CD4-positive, alpha-beta memory T cell (primary cell): ENCODE measurements around the gene KCNE3. TPM values are rescaled to one million over a fixed set of nuclear protein-coding genes. Genes with fewer than 3 reads are reported as not detected.

Experiments
- CTCF ChIA-PET: fragments of 350-600 bp; sonication (Branson Sonifier 250); formaldehyde crosslinking; loops from one replicate; lab custom pipeline; 2021; ENCODE audit warnings: inconsistent platforms; ENCODE audit not compliant: partially characterized antibody; lab: Charles Lee
- POLR2A ChIA-PET: fragments of 350-600 bp; sonication (Branson Sonifier 250); formaldehyde crosslinking; loops from one replicate; lab custom pipeline; 2021; ENCODE audit not compliant: partially characterized antibody; lab: Charles Lee
- DNase-seq, 5 donors: peaks; one replicate each; pipeline versions ENCODE4 v3.0.0 to v3.0.0-alpha.2; 2020 to 2022; ENCODE audit warnings: mixed read lengths in 1 of 5
- H3K27ac ChIP-seq: one replicate; pipeline ENCODE4 v1.7.0; 2013; ENCODE audit warnings: low read depth, low read length
- H3K27me3 ChIP-seq: 2 replicates; pipeline ENCODE4 v1.7.0; 2013; ENCODE audit warnings: mild to moderate bottlenecking, low read length, moderate library complexity; ENCODE audit not compliant: insufficient read depth
- H3K36me3 ChIP-seq: 2 replicates; pipeline ENCODE4 v1.7.0; 2013; ENCODE audit warnings: mild to moderate bottlenecking, low read length, moderate library complexity; ENCODE audit not compliant: insufficient read depth
- H3K4me1 ChIP-seq: 2 replicates; pipeline ENCODE4 v1.7.0; 2013; ENCODE audit warnings: mild to moderate bottlenecking, low read length, moderate library complexity; ENCODE audit not compliant: insufficient read depth
- H3K4me3 ChIP-seq, 2 donors: one replicate each; pipeline ENCODE4 v1.7.0; 2013; ENCODE audit warnings: low read length in 2 of 2, mild to moderate bottlenecking in 1 of 2
- H3K9me3 ChIP-seq, 2 donors: one replicate each; pipeline ENCODE4 v1.7.0; 2013; ENCODE audit warnings: low read length in 2 of 2, control low read depth in 1 of 2; ENCODE audit not compliant: control insufficient read depth in 1 of 2
- H3K27ac Mint-ChIP-seq, 7 donors: one replicate each; pipeline ENCODE4 v1.8.0; 2020 to 2021; ENCODE audit warnings: mixed read lengths in 7 of 7, mild to moderate bottlenecking in 6 of 7, inconsistent platforms in 3 of 7, moderate library complexity in 3 of 7
- H3K27me3 Mint-ChIP-seq, 2 donors: one replicate each; pipeline ENCODE4 v1.8.0; 2020 to 2021; ENCODE audit warnings: mixed read lengths in 2 of 2
- H3K36me3 Mint-ChIP-seq, 2 donors: one replicate each; pipeline ENCODE4 v1.8.0; 2020 to 2021; ENCODE audit warnings: mixed read lengths in 2 of 2, inconsistent platforms in 1 of 2, mild to moderate bottlenecking in 1 of 2
- H3K4me1 Mint-ChIP-seq, 4 donors: one replicate each; pipeline ENCODE4 v1.8.0; 2020 to 2021; ENCODE audit warnings: mixed read lengths in 4 of 4, mild to moderate bottlenecking in 1 of 4
- H3K4me3 Mint-ChIP-seq, 8 donors: one replicate each; pipeline ENCODE4 v1.8.0; 2020 to 2021; ENCODE audit warnings: mixed read lengths in 8 of 8, mild to moderate bottlenecking in 7 of 8, moderate library complexity in 6 of 8, inconsistent platforms in 3 of 8
- H3K9me3 Mint-ChIP-seq, 8 donors: one replicate each; pipeline ENCODE4 v1.8.0; 2020 to 2021; ENCODE audit warnings: mixed read lengths in 8 of 8, mild to moderate bottlenecking in 5 of 8, inconsistent platforms in 3 of 8, moderate library complexity in 1 of 8
- intact Hi-C: fragments of 100-400 bp; cut with micrococcal nuclease; formaldehyde crosslinking; loops from one replicate; pipeline ENCODE4 v1.15.1; 2023
- polyA plus RNA-seq, 2 donors: library from polyadenylated mRNA; unstranded; fragments of 300-500 nt; fragmentation: Illumina TruSeq; gene quantifications; one replicate each; pipeline ENCODE4 v1.2.3, GENCODE V29; 2021
- total RNA-seq, 2 experiments: library from RNA; stranded (reverse); gene quantifications; one replicate each; pipeline ENCODE4 v1.2.3, GENCODE V29; 2021

Gene KCNE3
- total and polyA plus RNA-seq, 4 experiments from 2014 or later: 0.28 TPM; not detected in 3

DNA sequence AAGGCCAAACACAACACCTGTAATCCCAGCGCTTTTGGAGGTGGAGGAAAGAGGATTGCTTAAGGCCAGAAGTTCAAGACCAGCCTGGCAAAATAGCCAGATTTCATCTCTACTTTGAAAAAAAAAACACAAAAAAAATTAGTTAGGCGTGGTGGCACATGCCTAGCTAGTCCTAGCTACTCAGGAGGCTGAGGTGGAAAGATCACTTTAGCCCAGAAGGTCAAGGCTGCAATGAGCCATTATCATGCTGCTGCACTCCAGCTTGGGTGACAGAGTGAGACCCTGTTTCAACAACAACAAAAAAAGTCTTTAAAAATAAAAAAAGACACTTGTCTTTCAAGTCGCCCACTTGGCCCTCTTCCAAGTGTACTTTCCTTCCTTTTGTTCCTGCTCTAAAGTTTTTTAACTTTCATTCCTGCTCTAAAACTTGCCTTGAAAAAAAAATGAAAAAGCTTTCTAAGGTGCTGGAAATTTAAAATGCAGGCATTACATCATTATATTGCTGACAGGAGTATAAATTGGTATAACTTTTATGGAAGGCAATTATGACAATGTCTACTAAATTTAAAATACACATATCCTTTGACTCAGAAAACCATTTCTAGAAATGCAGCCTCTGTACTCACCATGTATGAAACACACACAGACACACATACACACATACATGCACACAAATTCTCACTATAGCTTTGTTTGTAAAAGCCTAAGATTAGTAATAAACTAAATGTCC is 13.5 kb upstream of the KCNE3 start:
- peaks cover 0 to 2% (median 0%) of the 10 kb centered on the region in 8 donors for H3K9me3 Mint-ChIP-seq
- POLR2A ChIA-PET: no interaction called here
- no peaks in the 10 kb centered on the region for H3K36me3 Mint-ChIP-seq
- H3K27ac Mint-ChIP-seq: no peak overlapping the region
- no peak overlapping the region for H3K4me3 Mint-ChIP-seq
- CTCF ChIA-PET: no interaction called here
- H3K27ac ChIP-seq: no peak overlapping the region
- H3K36me3 ChIP-seq: no peaks in the 10 kb centered on the region
- no peak for DNase-seq
- no peaks in the 10 kb centered on the region for H3K9me3 ChIP-seq
- no peak overlapping the region for H3K4me3 ChIP-seq
- intact Hi-C loops: no loop called here
- H3K4me1 ChIP-seq: no peaks in the 10 kb centered on the region
- peaks cover 3 to 9% of the 10 kb centered on the region in 2 donors for H3K27me3 Mint-ChIP-seq
- H3K4me1 Mint-ChIP-seq: no peaks in the 10 kb centered on the region
- no peaks in the 10 kb centered on the region for H3K27me3 ChIP-seq

GRCh38 chr11:74479732-74480123 is 12.4 kb upstream of the KCNE3 start:
- H3K9me3 Mint-ChIP-seq: peaks cover 0 to 2% (median 0%) of the 10 kb centered on the region in 8 donors
- Histone ChIP-seq H3K36me3 (no peaks in the 10 kb centered on the region), H3K27ac (no peak overlapping the region), H3K4me1 (no peaks in the 10 kb centered on the region), H3K27me3 (no peaks in the 10 kb centered on the region), H3K4me3 (no peak overlapping the region), H3K9me3 (no peaks in the 10 kb centered on the region)
- no peak for DNase-seq
- no peak overlapping the region for H3K4me3 Mint-ChIP-seq
- H3K4me1 Mint-ChIP-seq: no peaks in the 10 kb centered on the region
- intact Hi-C loops: no loop called here
- H3K36me3 Mint-ChIP-seq: no peaks in the 10 kb centered on the region
- H3K27me3 Mint-ChIP-seq: peaks cover 3 to 9% of the 10 kb centered on the region in 2 donors
- no peak overlapping the region for H3K27ac Mint-ChIP-seq
- ChIA-PET POLR2A (no interaction called here), CTCF (no interaction called here)

DNA sequence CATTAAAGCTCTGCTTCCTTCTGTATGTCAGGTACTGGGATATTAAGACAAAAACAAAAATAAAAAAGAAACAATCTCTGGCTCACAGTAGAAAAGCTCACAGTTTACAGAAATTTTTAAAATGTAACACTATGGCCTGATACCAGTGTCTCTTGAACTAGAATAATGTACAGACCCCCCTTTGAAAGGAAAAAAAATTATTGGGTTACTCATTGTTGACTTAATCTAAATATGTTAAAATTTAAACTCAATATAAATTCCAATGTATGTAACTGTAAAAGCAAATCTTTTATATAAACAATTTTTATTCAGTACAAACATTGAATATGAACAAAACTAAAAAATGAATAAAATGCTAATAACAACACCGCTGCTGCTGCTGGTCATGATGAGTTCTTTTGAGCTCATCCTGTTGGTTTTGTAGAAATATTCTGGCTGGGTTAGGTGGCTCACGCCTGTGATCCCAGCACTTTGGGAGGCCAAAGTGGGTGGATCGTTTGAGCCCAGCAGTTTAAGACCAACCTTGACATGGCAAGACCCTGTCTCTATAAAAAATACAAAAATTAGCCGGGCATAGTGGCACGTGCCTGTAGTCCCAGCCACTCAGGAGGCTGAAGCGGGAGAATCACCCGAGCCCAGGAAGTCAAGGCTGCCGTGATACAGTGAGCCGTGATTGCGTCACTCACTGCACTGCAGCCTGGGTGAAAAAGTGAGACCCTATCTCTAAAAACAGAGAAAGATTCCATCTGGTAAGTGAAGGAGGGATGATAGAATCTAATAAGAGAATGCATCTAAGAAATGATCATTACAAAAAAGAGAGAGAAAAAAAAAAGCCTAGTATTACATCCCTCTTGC is 11.8 kb upstream of the KCNE3 start:
- H3K27ac Mint-ChIP-seq: no peak overlapping the region

DNA sequence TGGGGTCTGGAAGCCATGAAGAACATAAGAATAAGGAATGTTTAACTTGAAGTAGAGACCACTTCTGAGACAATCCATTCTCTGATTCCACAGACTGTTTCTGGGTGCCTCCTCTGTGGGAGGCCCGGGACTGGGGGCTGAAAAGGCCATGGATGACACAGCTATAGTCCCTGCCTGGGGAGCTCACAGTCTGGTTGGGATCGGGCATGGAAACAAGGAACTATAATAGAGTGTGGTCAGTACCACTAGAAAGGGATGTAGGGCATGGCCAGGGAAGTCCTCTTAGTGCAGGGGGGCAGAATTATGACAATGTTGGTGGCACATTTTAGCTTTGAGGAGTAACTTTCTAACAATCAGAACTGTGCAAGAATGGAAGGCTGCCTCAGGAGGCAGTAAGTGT is 9.2 kb upstream of the KCNE3 start:
- Histone ChIP-seq H3K36me3 (no peaks in the 10 kb centered on the region), H3K27me3 (no peaks in the 10 kb centered on the region), H3K27ac (no peak overlapping the region), H3K9me3 (no peaks in the 10 kb centered on the region), H3K4me3 (no peak overlapping the region), H3K4me1 (no peaks in the 10 kb centered on the region)
- POLR2A ChIA-PET: interaction anchor here (1.5 kb wide), 1 partner anchor 17 kb away, joined by 5 read pairs; the partner anchor contains the start of gene LIPT2
- no peak overlapping the region for H3K27ac Mint-ChIP-seq
- no peak overlapping the region for H3K4me3 Mint-ChIP-seq
- intact Hi-C loops: no loop called here
- H3K4me1 Mint-ChIP-seq: no peaks in the 10 kb centered on the region
- peaks cover 8 to 17% of the 10 kb centered on the region in 2 donors for H3K27me3 Mint-ChIP-seq
- no peaks in the 10 kb centered on the region for H3K36me3 Mint-ChIP-seq
- no peak for DNase-seq
- H3K9me3 Mint-ChIP-seq: peaks cover 0 to 2% (median 0%) of the 10 kb centered on the region in 8 donors
- CTCF ChIA-PET: interaction anchor here (1.1 to 1.4 kb wide), 2 partner anchors 13 to 23 kb away, joined by 3 to 5 read pairs; no protein-coding TSS in a partner anchor

More for the DNA sequence above, 11.8 kb upstream of the KCNE3 start:
- CTCF ChIA-PET: no interaction called here
- Histone ChIP-seq H3K27ac (no peak overlapping the region), H3K27me3 (no peaks in the 10 kb centered on the region), H3K36me3 (no peaks in the 10 kb centered on the region), H3K9me3 (no peaks in the 10 kb centered on the region), H3K4me1 (no peaks in the 10 kb centered on the region), H3K4me3 (no peak overlapping the region)
- H3K36me3 Mint-ChIP-seq: no peaks in the 10 kb centered on the region
- DNase-seq: no peak
- H3K9me3 Mint-ChIP-seq: peaks cover 0 to 2% (median 0%) of the 10 kb centered on the region in 8 donors
- H3K4me1 Mint-ChIP-seq: no peaks in the 10 kb centered on the region
- no peak overlapping the region for H3K4me3 Mint-ChIP-seq
- intact Hi-C loops: no loop called here
- H3K27me3 Mint-ChIP-seq: peaks cover 3 to 9% of the 10 kb centered on the region in 2 donors
- POLR2A ChIA-PET: no interaction called here

DNA sequence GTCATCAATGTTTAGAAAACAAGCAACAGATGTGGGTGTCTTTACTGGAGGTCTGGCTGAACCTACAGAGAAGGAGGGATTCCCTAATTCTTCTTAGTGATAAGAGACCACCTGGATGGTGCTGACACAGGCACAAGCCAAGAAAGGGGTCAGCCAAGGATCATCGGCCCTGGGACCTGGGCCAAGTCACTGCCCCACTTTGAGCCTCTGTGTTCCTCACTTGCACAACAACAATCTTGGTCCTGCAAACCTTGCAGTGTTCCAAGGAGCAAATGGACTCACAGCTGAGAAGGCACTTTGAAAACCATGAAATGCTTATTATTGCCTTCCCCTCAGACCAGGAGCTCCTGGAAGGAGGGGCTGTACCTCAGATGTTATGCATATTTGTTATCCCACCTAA is 7.0 kb upstream of the KCNE3 start:
- Histone ChIP-seq H3K4me1 (no peaks in the 10 kb centered on the region), H3K4me3 (no peak overlapping the region), H3K36me3 (no peaks in the 10 kb centered on the region), H3K27me3 (no peaks in the 10 kb centered on the region), H3K27ac (no peak overlapping the region), H3K9me3 (no peaks in the 10 kb centered on the region)
- Mint-ChIP-seq H3K27ac (no peak overlapping the region), H3K27me3 (peaks cover 5 to 19% of the 10 kb centered on the region in 2 donors), H3K36me3 (no peaks in the 10 kb centered on the region), H3K4me1 (no peaks in the 10 kb centered on the region), H3K9me3 (peaks cover 0 to 2% (median 0%) of the 10 kb centered on the region in 8 donors), H3K4me3 (no peak overlapping the region)
- ChIA-PET CTCF (no interaction called here), POLR2A (no interaction called here)
- intact Hi-C loops: no loop called here
- no peak for DNase-seq

DNA sequence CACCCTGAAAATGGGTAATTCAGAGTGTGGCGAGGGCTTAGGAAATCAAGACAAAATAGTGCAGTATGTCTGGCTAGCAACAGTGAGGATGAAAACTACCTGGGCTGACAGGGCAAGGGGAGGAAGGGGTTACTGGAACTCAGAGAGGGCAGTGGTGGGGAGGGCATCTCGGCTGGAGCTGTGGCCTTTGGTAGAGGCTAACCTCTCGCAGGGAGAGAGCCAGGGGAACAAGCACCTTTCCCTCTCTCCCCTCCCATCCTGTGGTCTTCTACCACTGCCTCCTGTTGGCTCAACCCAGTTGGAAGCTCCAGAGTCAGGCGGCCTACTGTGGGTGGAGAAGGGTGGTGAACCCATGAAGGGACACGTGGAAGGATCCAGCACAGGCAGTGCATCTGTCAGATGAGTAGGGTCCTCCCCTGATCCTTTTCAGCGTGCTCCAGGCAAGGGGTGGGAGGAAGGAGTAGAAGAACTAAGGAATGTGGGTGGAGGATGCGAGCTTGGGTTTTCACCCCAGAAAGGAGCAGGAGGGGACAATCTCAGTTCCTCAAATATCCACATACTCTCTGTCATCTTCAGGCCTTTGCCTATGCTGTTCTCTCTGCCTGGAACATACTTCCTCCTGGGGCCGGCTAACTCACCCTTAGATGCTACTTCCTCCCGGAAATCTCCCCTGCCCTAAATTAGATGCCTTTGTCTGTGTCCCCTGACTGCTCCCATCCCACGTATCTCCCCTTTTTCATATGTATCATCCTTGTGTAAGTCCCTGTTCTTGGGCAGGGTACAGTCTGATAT is 6.2 kb upstream of the KCNE3 start:
- Mint-ChIP-seq H3K4me1 (peaks cover 0 to 1% (median 0%) of the 10 kb centered on the region in 4 donors), H3K27ac (peak overlapping the region in 1 of 7 donors; percentile 8), H3K27me3 (peaks cover 6 to 21% of the 10 kb centered on the region in 2 donors), H3K36me3 (no peaks in the 10 kb centered on the region), H3K4me3 (no peak overlapping the region), H3K9me3 (peaks cover 0 to 2% (median 0%) of the 10 kb centered on the region in 8 donors)
- Histone ChIP-seq H3K4me1 (no peaks in the 10 kb centered on the region), H3K27ac (no peak overlapping the region), H3K36me3 (no peaks in the 10 kb centered on the region), H3K4me3 (no peak overlapping the region), H3K9me3 (no peaks in the 10 kb centered on the region), H3K27me3 (no peaks in the 10 kb centered on the region)
- no peak for DNase-seq
- intact Hi-C loops: no loop called here
- CTCF ChIA-PET: no interaction called here
- POLR2A ChIA-PET: no interaction called here
